Vagina (tissue), 2 donors: ENCODE results near the gene SEMA6A. TPM values are rescaled to one million over a fixed set of nuclear protein-coding genes. Genes with fewer than 3 reads are reported as not detected.

ENCODE experiments used
- DNase-seq, 2 donors: peaks; one replicate each; pipeline ENCODE4 v3.0.0-alpha.2; 2017; ENCODE audit errors: extremely low spot score in 2 of 2
- H3K27ac ChIP-seq: fragments of 200-600 bp; sonication (generic); one replicate; pipeline ENCODE4 v1.5.1; 2019
- H3K27me3 ChIP-seq: fragments of 200-600 bp; sonication (generic); one replicate; pipeline ENCODE4 v1.5.1; 2019
- H3K36me3 ChIP-seq, 2 donors: fragments of 200-600 bp; sonication (generic); one replicate each; pipeline ENCODE4 v1.5.1; 2017 to 2019
- H3K4me1 ChIP-seq: fragments of 200-600 bp; sonication (generic); one replicate; pipeline ENCODE4 v1.5.1; 2019
- H3K4me3 ChIP-seq, 2 donors: fragments of 200-600 bp; sonication (generic); 1 replicate in 1 of 2; 2 replicates in 1 of 2; pipeline ENCODE4 v1.5.1; 2016 to 2019
- H3K9me3 ChIP-seq: fragments of 200-600 bp; sonication (generic); one replicate; pipeline ENCODE4 v1.5.1; 2019
- CTCF ChIP-seq, 3 experiments: fragments of 450-650 bp in 2 of 3; fragments of 200-600 bp in 1 of 3; sonication (generic) in 1 of 3; IDR thresholded peaks; one replicate each; pipeline ENCODE4 v1.5.1; 2017 to 2019; ENCODE audit warnings: antibody characterized with exemption in 3 of 3, mild to moderate bottlenecking in 2 of 3, moderate library complexity in 2 of 3
- POLR2A ChIP-seq, 2 donors: fragments of 450-650 bp; IDR thresholded peaks; one replicate each; pipeline ENCODE4 v1.6.1; 2017; ENCODE audit warnings: antibody characterized with exemption in 2 of 2, mild to moderate bottlenecking in 2 of 2, moderate library complexity in 2 of 2
- POLR2AphosphoS5 ChIP-seq, 2 donors: sonication (generic); formaldehyde crosslinking; IDR thresholded peaks; one replicate each; pipeline ENCODE4 v1.9.0; 2017; ENCODE audit warnings: antibody characterized with exemption in 2 of 2, mild to moderate bottlenecking in 2 of 2, low read depth in 1 of 2; ENCODE audit not compliant: insufficient read depth in 1 of 2
- intact Hi-C: fragments of 100-400 bp; cut with DNase I; formaldehyde crosslinking; loops from one replicate; pipeline ENCODE4 v1.15.1; 2023
- total RNA-seq: library from RNA; depleted of rRNA; stranded (reverse); fragments of >200 nt; gene quantifications from one replicate; pipeline ENCODE4 v1.2.3, GENCODE V29; 2016

The SEMA6A gene
- total RNA-seq, 1 donor from 2014 or later = 28.7 TPM

GRCh38 chr5:116396476-116397099 is 178.0 kb downstream of the SEMA6A start:
- TF ChIP-seq POLR2A (IDR thresholded peaks at IDR 0.05) (no peak), POLR2AphosphoS5 (IDR thresholded peaks at IDR 0.05; ENCODE audit: insufficient read depth in 1 of 2, low read depth in 1 of 2) (no peak), CTCF (IDR thresholded peaks at IDR 0.05) (no peak)
- no peak overlapping the region for H3K4me3 ChIP-seq
- DNase-seq = no peak
- H3K27ac ChIP-seq = no peak overlapping the region
- H3K4me1 ChIP-seq = peaks cover 8% of the 10 kb centered on the region
- no peaks in the 10 kb centered on the region for H3K9me3 ChIP-seq
- intact Hi-C loops = no loop called here
- no peaks in the 10 kb centered on the region for H3K27me3 ChIP-seq
- H3K36me3 ChIP-seq = no peaks in the 10 kb centered on the region

- no peak for DNase-seq
- Histone ChIP-seq H3K36me3 (no peaks in the 10 kb centered on the region), H3K4me3 (no peak overlapping the region), H3K27me3 (no peaks in the 10 kb centered on the region), H3K9me3 (no peaks in the 10 kb centered on the region), H3K4me1 (peaks cover 8% of the 10 kb centered on the region), H3K27ac (no peak overlapping the region)
- intact Hi-C loops = no loop called here
- no peak for TF ChIP-seq POLR2AphosphoS5 (IDR thresholded peaks at IDR 0.05; ENCODE audit: insufficient read depth in 1 of 2, low read depth in 1 of 2)
- no peak for TF ChIP-seq CTCF (IDR thresholded peaks at IDR 0.05)
- no peak for TF ChIP-seq POLR2A (IDR thresholded peaks at IDR 0.05)
These were observed 178.9 kb downstream of the SEMA6A start for GRCh38 chr5:116395631-116396203.

GRCh38 chr5:116395226-116395625 is 179.4 kb downstream of the SEMA6A start:
- Histone ChIP-seq H3K9me3 (no peaks in the 10 kb centered on the region), H3K36me3 (no peaks in the 10 kb centered on the region), H3K27ac (no peak overlapping the region), H3K4me3 (no peak overlapping the region), H3K27me3 (no peaks in the 10 kb centered on the region), H3K4me1 (peaks cover 8% of the 10 kb centered on the region)
- TF ChIP-seq POLR2AphosphoS5 (IDR thresholded peaks at IDR 0.05; ENCODE audit: insufficient read depth in 1 of 2, low read depth in 1 of 2) (no peak), CTCF (IDR thresholded peaks at IDR 0.05) (no peak), POLR2A (IDR thresholded peaks at IDR 0.05) (no peak)
- intact Hi-C loops = no loop called here
- DNase-seq = no peak

GRCh38 chr5:116394186-116394867 is 180.3 kb downstream of the SEMA6A start:
- no peak for DNase-seq
- Histone ChIP-seq H3K4me3 (no peak overlapping the region), H3K4me1 (peaks cover 8% of the 10 kb centered on the region), H3K36me3 (no peaks in the 10 kb centered on the region), H3K9me3 (no peaks in the 10 kb centered on the region), H3K27me3 (no peaks in the 10 kb centered on the region), H3K27ac (no peak overlapping the region)
- intact Hi-C loops = no loop called here
- TF ChIP-seq POLR2A (IDR thresholded peaks at IDR 0.05) (no peak), CTCF (IDR thresholded peaks at IDR 0.05) (no peak), POLR2AphosphoS5 (IDR thresholded peaks at IDR 0.05; ENCODE audit: insufficient read depth in 1 of 2, low read depth in 1 of 2) (no peak)
